GM18526 (cell line): ENCODE data around the gene RNLS.
A peak's percentile ranks its signal among the peaks of the same experiment; 100 is the strongest.

Experiments used
- POLR2A ChIP-seq: IDR thresholded peaks from 3 replicates; pipeline ENCODE4 v1.6.1; 2011; ENCODE audit not compliant: insufficient read length; ENCODE audit errors: extremely low read depth

RNLS gene

DNA sequence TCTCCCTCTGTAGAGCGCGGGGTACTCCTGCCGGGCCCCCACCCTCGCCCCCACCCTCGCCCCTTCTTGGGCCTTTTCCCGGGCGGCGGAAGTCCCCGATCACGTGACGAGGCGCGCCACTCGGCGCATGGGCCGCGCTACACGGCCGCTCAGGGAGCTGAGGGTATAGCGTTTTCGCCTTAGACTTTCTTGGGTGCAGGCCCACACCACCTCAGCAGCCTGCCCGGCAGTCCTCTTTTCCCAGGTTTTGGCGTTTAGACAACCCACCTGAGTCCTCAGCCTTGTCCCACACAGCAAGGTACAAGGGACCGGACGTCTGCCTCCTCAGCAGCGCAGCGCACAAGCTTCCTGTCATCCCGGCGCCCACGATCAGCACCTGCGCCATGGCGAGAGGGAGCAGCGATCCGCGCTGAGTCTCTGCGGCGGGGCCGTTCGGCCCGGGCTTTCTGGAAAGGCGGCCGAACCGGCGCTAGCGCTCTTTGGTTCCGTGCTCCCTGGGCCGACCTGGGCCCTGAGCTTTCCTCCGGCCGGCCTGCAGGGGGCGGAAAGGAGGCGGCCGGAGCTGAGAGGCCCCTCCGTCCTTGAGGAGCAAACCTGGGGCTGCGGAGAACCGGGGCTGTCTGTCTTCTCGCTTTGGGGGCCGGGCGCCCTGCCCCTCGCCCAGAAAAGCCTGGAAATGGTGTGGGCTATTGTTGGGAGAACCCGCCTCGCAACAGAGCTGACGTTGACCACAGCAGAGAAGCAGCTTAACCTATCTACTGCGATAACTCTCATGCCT is at the start of gene RNLS:
Gene RNLS (minus strand): TSS at position 513 of the 778 bp plus-strand sequence.
- peak; percentile 80 for TF ChIP-seq POLR2A

DNA sequence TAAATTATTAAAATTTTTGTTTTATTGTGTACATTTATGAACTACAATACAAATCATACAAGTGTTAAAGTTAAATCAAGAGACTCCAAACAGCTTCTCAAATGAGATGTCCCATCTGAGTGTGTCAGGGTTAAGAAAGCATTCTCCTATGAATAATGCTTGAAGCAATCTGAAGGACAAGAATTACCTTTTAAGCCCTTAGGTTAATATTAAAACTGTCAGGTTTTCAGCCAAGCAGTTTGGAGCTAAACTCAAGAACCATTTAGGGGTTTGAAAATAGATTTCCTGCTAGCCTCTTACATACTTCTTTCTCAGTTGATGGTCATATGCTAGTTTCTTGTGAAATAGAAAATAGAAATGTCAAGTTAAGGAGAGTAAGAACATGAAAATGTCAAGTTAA is 41.7 kb upstream of the RNLS start:
- no peak for TF ChIP-seq POLR2A

DNA sequence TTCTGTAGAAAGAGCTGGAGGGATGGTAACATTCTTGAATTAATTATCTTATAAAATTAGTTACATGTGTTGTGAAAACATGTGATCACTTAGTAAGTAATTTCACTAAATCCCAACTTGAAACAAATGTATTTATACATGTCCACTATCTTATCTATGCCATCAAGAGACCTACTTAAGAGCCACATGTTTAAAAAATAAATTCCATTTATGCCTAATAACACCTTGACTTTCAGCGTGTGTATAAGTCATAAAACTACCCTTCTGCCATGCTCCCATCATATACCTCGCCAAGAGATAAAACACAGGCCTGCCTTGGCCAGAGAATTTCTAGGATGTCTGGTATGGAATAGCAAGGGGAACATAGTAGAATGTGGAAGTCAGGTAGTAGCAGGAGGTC is 40.7 kb upstream of the RNLS start:
- TF ChIP-seq POLR2A = no peak

DNA sequence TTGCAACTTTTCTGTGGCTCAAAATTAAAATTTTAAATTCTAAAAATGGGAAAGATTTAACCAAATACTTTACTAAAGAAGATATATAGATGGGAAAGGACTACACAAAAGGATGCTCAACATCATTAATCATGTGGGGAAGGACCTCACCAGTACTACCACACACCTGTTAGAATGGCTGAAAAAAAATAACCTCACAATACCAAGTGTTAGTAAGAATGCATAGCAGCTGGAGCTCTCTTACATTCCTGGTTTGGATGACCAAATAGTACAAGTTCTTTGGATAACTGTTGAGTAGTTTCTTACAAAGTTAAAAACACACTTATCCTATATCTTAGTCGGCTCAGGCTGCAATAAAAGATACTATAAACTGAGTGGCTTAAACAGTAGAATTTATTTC is 37.3 kb upstream of the RNLS start:
- no peak for TF ChIP-seq POLR2A

DNA sequence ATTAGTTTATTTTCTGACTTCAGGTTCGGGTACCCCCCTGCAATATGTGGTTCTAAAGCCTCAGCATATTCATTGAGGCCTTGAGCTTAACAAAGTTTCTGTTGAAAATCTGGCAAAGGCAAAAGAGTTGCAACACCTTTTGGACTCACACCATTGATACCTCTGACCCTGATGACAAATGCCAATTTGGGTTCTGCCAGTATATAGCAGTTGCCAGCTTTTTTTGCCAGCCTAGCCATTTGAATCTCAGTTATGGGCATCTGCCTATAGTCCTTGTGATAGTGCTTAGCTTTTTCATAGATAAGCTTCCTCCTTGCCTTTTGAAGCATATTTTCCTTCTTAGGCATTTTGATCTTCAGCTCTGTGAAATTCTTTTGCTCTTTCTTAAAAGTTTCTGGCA is 35.4 kb upstream of the RNLS start:
- TF ChIP-seq POLR2A = no peak

DNA sequence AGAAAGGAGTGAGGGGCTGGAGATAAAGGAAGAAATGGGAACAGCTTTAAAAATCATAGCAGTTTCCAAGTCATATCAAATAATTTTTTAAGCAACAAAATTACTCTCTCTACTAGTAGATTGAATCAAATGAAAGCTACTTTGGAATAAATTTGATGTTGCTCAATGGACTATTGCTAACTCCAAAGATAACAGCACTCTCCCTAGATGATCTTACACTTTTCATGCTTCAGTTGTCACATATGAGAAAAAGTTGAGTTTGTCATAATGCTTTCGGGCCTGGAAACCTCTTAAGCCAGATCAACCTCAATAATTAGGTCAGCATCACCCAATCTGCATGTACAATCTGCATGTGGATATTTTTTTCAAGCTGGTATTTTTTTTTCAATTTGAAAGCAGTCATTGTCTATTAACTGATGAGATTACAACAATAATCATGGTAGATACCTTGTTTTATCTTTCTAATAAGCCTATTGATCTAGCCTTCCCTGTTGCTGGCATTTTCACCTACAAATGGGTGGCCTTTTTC is 34.7 kb upstream of the RNLS start:
- no peak for TF ChIP-seq POLR2A

DNA sequence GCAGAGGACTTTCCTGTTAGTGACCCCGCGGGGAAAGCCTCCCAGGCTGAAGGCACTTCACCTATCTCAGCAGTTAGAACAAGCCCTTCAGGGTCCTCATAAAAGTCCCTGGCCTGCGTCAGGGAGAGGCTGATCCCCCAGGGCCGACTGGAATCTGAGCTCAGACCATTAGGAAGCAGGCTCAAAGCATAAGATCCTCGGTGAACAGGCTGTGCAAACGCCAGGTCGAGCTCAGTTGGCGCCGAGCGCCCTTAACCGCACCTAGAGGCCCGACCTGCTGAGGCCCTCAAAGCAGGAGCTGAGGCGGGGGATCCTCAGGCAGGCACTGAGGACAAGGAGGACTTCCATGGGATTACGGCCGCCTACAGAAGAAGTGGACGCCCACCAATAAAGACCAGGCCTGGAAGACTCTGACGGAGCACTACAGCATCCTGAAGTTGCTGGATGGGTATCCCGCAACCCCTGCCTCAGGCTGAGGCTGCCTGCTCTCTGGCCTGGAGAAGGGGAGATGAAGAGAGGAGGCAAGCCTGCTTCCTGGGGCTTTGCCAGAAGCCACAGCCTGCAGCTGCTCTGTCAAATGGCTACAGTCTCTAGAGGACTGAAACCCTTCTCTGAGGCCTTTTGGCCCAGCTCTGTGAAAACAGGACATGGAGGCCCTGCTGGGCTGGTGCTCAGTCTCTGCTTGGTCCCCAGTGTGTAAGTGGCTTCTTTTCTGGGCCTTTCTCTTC is 33.3 kb upstream of the RNLS start:
- no peak for TF ChIP-seq POLR2A

DNA sequence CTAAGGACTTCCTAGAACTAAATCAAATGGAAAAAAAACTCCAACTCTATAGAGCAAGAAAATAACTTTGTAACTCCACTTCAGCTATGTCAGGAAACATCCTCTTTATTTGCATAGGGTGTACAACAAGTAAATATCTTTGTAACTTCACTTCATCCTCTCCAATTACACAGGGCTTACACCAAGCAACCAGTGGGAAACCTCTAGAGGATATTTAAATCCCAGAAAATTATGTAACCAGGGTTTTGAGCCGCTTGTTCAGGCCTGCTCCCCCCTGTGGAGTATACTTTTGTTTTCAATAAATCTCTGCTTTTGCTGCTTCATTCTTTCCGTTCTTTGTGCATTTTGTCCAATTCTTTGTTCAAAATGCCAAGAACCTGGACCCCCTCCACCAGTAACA is 25.7 kb upstream of the RNLS start:
- no peak for TF ChIP-seq POLR2A

DNA sequence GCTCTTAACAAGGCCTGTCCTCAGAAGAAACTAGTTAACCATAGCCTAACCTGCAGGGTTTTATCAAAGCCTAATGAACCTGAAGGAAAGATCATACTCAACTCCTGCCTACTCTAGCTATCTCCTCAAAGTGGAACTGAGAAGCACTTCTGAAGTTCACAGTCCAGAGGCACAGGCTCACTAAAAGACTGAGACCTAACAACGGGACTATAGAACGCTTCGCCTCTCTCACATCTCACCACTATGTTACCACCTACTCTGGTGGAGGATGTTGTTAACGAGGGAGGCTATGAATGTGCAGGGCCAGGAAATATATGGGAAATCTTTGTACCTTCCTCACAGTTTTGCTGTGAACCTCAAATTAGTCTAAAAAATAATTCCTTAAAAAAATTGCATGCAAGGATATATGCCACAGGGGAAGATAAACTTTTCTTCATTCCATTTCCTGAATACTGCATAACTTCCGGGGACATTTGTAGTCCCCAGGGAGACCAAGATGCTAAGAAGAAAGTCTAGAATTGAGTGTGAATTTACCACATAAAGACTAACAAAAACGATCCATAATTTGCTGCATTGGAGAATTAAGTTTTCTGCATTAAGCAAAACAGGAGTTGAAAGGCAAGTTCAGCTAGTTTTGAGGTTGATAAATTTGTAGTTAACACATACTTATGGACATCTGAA is 25.1 kb upstream of the RNLS start:
- no peak for TF ChIP-seq POLR2A

DNA sequence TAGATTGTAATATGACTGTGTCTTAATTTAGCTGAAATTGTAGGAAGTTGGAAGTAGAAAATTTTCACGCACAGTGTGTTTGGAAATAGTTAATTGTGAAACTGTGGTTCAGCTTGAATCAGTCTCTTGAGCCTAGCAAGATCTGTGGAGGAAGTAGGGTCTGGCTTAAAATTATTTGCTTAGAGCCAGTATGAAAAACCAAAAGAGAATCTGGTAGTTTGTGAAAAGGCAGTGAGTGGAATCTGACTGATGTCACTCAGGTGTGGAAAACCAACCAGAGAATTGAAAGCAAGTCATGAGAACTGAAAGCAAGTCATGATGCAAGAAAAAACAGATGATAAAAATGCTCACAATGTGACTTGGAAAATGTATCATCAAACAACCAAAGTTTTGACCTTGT is 14.9 kb upstream of the RNLS start:
- TF ChIP-seq POLR2A = no peak

DNA sequence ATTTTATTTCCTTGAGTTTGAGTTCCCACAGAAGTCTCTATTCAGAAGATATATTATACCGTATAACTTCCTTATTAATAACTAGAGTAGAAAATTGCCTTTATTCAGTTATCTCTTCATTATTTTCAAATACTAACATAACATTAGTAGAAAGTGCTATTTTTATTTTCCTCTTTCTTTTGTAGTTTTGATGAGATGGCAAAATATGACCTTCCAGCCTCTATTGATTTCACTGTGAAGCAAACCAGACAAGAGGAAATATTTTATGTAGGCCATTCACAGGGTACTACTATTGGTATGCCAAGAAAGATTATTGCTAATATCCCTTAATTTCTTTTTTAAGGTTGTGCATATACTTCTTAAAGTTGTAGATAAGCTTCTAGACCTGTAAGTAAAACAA is 11.4 kb upstream of the RNLS start:
- TF ChIP-seq POLR2A = no peak

DNA sequence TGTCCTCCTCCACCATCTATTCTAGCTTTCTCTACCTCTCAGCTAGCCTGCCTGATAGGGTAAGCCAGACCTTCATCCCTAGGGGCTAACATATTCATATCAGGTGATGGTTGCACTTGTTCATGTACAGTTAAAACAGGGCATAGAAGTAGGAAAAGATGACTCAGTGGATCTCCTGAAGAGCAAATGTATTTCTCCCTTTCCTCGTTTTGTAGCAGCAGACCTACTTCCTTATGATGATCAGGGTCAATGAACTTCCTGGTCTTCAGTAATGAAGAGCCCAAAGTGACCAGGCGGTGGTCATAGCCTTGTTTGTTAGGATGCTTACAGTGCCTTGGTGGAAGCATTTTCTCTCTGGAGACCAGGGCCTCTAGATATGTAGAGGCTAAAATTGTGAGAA is 9.8 kb upstream of the RNLS start:
- no peak for TF ChIP-seq POLR2A

DNA sequence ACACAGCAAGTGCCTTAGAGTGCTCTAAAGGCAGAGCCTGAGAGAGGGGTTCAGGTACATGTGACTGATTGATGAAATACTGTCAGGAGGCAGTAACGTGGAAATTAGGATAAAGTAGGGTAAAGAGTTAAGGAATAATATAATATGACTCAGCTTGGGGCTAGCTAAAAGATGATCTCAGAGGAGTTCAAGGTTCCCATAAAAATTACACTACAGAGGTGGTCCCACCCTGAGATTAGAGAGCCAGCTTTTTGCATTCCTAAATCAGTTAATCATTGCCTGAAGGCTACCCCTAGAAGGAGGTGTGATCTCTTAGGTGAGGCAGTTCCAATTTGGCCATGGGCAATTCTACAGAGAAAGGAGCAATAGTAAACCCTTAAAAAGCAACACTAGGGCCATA is 9.3 kb upstream of the RNLS start:
- TF ChIP-seq POLR2A = no peak

DNA sequence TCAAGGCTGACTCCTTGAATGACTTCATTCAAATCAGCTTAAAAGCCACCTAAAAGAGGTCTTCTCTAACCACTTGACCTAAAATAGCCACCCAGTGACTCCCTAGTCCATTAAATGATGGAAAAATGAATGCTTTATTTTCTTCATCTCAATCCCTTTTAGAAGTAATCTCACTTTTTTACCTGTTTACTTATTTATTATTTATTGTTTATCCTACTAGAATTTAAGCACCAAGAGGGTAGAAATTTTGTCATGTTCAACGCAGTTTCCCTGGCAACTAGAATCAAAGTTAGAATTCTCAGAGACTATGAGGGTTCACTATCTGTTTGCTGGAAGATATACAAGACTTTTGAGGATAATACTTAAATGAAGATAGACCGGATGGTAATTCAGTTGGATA is 3.3 kb upstream of the RNLS start, which contains the start of gene LIPJ:
Gene LIPJ (plus strand): TSS at position 301 of the 400 bp plus-strand sequence. CDS start 3,926 bp downstream, outside the sequence.
- TF ChIP-seq POLR2A = no peak

DNA sequence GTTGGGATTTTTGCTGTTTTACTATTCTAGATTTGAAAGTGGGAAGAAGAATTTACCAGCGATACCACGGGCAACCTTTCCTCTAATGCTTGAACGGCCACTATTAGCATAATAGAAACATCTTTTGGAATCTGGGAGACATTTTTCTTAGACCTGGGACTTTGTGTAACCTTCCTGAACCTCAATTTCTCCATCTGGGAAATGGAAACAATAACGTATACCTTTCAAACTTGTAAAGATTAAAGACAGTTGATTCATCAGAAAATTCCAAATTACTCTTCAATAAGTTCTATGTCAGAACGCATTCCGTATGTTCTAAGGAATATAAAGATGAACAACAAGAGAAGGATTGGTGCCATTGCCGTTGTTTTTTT is 453 bp upstream of the RNLS start:
- no peak for TF ChIP-seq POLR2A

DNA sequence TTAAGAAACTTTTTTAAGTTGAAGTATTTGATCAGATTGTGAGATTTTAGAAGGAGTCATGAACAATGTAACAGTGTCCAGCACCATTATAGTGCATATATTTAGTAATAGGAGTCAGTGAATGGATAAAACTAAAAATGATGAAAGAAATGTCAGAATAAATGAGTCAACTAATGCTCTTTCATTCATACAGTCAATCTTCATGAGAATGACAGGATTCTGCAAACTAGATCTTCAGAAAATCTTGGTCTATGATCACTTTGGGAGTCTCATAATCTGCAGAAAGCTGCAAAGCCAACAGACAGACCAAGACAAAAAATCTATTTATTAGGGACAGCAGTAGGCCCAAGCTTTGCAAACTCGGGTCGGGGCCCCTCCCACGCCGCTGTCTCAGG is 710 bp downstream of the RNLS start:
- no peak for TF ChIP-seq POLR2A
